Inflammatory macrophage treated with lipopolysaccharide for 1 hour (primary cell): Measurements from ENCODE around the gene TAP1.

Experiments used
- DNase-seq, 2 donors: peaks; one replicate each; pipeline ENCODE4 v3.0.0-alpha.2; 2020 to 2022

TAP1 gene

DNA sequence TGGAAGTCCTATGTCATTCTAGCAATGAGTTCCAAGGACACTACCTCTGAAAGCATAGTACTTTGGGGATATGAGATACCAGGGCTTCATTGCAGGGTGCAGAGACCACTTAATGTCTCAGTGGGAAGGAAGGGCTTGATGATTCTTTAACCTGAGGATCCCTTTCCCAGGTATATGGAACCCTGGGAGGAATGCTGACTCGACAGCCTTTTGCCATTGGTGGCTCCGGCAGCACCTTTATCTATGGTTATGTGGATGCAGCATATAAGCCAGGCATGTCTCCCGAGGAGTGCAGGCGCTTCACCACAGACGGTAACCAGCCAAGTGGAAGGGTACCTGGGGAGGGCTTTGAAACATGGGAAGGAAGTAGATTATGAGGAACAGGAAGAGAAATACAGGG, 4.7 kb upstream of the TAP1 start:
- DNase-seq = no peak

DNA sequence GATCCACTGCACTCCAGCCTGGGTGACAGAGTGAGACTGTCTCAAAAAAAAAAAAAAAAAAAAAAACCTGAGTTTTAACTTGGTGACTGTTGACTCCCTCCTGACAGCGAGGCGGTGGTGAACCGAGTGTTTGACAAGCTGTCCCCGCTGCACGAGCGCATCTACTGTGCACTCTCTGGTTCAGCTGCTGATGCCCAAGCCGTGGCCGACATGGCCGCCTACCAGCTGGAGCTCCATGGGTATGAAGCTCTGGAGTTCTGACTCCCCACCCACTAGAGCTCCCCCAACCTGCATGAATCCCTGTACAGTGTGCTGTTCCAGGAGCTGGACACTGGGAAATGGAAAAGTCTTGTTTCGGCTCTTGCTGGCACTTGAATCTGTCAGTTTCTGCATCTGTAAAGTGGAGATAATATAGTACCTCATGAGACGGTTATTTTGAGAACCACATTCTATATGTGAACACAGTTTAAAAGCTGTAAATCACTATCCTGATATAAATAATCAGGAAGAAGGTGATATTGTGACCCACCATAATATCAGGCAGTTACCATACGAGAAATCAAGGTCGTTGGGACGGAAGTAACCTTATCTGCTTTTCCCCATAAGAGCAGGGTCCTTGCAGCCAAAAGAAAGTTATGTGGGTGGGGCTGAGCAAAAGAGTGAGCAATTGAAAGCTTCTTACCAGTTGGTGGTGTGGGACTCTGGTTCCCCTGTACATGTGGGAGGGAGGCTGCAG, 3.8 kb upstream of the TAP1 start:
- no peak for DNase-seq

DNA sequence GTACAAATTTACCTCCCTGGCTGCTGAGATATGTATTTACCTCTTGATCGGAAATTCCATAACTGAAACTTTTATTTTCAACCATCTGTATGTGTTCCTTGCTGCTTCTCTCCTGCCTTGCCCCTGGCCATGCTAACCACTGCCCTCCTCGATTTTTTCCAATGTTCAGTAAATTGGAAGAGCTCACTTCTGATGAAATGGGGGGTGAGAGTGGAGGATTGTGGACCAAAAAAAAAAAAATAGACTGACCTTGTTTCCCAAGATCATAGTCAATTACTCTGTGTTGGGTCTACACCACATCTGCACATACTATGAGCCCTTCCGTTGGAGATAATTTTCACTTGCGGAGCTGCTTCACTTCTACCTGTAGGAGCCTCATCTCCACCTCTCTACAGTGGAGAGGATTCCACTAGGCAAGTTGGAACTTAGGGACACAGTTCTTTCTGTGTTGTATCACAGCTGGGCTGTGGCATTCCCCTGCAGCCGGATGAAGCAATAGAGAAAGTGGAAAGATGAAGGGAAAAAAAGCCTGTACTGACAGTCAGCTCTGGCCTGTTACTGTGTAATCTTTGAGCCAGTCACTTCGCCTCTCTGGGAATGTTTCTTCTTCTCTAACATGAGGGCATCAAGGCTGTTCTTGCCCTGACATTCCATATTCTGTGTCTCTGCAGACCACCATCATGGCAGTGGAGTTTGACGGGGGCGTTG, 2.1 kb upstream of the TAP1 start:
- DNase-seq = no peak

DNA sequence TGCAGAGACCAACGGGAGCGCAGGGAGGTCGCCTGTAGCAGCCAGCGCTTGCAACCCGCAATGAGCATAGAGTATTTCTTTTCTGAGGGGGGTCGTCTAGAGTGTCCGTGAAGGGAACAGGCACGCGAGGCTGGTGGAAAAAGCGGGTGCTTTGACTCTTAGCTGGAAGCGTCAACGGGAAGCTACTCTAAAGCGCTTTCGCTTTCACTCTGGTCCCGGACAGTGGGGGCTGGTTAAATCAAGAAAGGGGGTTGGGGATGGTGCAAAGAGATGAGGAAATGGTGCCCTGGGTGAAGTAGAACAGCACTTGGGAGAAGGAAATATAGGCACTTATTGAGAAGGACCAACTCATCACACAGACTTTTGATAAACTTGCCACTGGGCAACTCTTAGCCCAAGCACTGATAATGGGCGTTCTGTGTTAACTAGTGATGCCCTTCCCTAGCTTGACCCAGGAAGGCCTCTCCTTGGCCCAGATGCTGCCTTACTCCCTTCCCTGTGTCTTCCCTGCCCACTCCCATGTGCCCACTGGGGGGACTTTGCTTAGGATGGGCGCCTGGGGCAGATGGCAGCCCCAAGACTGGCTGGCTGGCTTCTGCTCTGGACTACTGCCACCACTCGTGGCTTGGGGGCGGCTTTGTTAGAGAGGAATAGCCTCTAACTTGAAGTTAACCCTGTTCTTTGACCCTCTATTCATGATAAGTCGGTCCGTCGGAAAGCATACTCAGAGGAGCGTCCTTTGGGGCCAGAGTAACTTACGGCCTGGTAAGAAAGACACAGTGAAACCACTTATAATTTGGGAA, 1.1 kb upstream of the TAP1 start:
- DNase-seq = peak; percentile 68 to 71

DNA sequence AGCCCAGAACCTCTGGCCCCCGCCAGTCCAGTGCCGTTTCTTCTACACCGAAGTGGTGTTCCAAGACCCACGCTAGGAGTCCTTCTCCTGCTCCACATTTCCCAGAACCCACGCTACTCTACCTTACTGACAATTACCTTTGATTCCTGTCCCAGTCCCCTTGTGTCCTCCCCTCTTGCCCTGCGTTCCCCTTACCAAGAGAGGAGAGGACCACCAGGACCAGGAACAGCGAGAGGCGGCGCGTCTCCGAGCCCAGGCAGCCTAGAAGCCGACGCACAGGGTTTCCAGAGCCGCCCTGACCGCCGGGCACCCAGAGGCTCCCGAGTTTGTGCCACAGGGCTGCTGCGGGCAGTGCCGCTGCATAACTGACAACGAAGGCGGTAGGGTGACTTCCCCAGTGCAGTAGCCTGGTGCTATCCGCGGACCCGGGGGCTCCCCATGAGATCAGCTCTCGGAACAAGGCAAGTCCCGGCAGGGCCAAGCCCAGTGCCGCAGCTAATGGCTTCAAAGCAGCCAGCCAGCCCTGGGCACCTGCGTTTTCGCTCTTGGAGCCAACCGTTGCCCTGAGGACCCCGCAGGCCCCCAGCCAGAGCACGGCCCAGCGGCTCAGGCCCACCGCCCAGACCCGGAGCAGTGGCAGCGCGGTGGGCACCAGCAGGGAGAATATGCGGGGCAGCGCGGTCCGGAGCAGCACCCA, 512 bp downstream of the TAP1 start:
- DNase-seq = peak; percentile 73 to 84

DNA sequence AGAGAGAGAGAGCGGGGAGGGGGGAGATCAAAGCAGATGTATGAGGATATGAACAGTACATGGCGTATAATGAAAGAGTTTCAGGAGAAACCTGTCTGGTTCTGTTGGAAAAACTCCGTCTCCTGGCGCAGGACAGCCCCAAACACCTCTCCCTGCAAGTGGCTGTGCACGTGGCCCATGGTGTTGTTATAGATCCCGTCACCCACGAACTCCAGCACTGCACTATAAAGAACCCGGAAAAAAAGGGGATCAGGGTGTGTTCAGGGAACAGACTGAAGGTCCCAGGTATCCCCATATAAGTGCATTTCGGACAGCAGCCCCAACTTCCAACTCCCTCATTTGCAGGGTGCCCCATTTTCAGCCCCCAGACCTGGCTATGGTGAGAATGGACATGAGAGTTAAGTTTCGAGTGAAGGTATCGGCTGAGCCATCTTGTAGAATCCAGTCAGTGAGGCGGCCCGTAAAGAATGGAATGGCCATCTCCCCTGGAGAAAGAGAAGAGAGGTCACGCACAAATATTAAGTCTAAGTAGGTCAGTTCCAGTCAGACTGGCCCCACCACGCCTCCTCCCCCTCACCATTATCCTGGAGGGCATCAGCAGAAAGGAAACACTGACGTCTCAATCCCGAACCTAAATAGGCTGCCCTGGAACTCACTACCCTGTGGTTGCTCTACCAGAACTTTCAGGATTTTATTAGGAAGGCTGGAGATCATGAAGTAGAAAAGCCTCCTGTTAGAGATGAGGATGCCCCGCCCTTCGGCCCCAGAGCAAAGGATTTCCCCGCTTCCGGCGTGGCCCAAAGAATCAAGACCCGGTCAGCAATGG, 1.3 kb downstream of the TAP1 start:
- DNase-seq = no peak

DNA sequence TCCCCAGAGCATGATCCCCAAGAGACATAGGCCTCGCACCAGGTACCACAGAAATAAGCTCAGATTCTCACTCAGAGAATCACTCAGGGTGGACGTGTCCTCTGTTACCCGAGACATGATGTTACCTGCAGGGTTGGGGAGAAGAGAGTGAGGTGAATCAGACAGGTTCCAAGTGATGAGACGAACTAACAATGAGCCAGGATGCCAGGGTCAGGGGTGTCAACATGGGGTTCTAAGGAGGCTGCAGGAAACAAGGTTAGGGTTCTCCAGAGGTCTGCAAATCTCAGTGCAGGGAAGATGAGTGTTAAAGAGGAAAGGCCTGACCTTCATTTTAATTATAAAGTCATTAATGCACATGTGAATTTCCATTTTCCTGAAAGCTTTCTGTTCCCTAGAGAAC, 2.5 kb downstream of the TAP1 start:
- DNase-seq = no peak

DNA sequence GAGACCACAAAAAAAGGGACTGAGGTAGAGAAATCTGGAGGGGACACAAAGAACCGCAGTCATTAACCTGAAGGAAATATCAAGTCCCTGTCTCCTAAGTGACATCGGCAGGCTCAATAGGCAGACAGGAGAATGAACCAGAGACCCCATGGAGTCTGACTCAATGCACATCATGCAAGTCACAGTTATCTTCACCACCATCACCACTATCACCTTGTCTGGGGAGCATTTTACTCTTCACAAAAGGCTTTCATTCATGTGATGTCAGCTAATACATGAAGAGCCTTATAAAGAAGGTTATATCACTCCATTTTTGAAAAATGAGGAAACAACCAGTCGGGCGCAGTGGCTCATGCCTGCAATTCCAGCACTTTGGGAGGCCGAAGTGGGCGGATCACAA, 4.4 kb downstream of the TAP1 start:
- DNase-seq = no peak

DNA sequence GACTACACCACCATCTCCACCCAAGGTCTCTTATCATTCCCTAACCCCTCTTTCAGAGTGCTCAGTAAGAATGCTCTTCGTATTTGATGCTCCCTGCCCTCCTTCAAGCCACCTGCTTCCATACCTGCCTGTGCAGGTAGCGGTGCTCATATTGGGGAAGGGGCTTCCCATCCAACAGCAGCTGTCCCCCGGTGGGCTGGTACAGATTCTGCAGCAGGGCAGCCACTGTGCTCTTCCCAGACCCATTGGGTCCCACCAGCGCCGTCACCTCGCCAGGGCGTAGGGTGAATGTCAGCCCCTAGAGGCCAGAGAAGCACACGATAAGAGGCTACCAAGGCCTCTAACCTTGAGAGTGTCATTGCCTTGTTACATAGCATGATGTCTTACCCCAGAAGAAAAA, 5.7 kb downstream of the TAP1 start:
- DNase-seq = no peak

DNA sequence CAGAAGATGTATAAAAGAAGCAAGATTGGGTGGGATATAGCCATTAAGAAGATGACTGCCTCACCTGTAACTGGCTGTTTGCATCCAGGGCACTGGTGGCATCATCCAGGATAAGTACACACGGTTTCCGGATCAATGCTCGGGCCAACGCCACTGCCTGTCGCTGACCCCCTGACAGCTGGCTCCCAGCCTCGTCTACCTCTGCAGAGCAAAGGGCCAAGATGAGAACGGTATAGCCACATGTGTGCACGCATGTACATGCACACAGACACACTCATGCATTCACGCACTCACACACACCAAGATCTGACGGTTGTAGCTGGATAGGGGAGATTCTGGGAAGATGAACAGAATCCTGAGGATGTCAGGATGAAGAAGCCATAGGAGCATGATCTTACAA, 6.5 kb downstream of the TAP1 start:
- no peak for DNase-seq

DNA sequence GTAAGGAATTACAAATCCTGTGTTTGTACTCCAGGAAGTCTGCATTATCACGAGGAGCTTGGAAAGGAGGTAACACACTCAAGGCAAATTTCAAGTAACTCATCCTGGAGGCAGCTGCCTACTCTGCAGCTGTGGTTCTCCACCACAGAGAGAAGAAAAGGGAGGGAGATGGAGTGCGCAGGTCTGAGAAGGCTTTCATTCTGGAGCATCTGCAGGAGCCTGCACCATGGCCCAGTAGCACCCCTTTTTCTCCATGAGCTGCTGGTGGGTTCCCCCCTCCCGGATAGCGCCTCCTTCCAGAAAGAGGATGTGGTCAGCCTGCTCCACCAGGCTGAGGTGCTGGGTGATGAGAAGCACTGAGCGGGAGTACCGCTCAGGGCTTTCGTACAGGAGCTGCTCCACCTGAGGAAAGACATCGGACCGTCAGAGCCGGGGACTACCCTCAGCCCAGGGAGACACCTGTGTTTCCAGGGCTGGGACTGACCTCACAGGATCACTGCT, 8.1 kb downstream of the TAP1 start:
- DNase-seq = peak in 1 of 2 donors; percentile 34

DNA sequence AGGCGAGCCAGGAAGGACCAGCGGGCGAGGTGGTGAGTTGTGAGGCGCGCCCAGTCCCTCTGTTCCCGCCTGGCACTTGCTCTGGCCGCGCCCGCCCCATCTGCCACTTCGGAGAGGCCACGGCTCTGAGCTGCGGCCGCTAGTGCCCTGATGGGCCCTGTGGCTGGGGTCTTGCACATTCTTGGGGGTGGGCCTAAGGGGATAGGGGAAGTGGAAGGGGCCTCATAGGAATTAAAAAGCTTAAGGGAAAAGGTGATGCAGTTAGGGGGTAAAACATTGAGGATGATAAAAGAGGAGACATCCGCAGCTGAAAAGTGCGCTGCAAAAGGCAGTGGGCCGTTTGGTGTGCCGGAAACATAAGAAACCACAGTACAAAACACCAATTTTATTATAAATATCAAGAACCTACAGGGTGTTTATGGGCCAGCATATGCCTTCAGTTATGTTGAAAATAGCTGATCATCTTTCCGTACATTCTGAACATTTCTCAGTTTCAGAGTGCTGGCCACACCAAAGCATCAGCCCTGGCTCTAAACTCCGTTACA, 8.6 kb downstream of the TAP1 start:
- DNase-seq = no peak

DNA sequence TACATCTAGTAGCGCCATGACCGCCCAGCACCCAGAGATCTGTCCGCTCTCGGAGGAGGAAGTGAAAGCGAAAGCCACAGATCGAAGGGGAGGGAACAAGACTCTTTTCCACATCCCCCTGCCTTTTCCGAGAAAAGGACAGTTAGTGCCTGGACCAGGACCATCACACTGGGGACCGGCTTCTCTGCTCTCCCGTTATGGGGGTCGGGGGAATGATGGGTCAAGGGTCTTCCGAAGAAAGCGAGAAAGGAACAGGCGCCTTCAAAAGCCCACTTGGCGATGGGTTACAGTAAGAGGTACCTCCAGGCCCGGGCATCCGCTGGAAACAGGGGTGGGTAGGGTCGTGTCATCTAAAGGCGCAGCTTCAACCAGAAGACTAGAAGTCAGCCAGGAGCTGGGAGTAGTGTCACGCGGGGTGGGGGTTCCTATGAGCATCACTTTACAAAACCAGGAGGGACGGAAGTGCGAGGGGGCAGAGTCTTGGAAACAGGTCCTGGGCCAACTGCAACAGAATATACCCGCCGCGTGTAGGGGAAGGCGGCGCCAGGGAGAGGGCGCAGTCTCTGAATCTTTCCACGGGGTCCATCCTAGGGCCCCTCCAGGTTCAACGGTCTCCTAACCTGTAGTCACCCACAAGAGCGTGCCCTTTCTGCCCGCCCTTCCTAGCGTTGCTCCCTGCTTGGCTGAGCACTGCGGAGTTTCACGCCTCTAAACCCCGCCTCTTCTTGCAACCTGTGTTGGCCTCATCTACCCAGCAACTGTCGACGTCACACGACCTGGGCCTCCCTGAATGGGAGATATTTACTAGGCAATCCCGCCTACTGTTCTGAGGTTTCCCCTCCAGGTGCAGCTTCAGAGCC, 9.3 kb downstream of the TAP1 start, which contains the start of gene PSMB8:
PSMB8 (minus strand) TSS at position 69 of the 860 bp plus-strand sequence; CDS start at position 18, 51 bp downstream.
- DNase-seq = peak; percentile 92 to 99

DNA sequence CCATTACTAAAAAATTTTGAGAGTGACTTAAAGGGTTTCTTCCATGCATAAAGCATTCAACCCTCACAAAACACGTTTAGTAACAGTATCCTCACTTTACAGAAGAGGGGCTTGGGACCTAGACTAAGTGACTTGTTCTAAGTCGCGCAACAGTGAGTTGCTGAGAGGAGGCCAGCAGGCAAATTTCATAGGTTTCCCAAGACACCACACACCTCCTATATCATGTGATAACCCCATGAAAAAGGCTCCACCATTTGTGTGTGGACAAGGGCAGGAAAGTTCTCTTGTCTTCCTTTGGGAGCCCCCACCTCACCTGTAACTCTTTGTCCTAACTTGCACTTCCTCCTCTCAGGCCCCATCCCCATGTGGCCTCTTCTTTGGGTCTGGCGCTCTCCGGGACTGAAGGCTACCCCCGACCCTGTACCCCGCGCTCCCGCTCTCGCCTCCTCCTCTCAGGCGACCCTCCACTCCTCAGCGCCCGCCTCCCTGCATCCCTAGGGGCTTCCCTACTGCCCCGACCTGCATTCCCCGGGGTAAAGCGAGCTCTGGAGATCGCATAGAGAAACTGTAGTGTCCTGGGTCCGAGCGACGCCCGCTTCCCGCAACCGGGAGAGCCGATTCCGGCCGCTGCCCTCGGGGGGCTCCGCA, 10.0 kb downstream of the TAP1 start:
- DNase-seq = no peak

DNA sequence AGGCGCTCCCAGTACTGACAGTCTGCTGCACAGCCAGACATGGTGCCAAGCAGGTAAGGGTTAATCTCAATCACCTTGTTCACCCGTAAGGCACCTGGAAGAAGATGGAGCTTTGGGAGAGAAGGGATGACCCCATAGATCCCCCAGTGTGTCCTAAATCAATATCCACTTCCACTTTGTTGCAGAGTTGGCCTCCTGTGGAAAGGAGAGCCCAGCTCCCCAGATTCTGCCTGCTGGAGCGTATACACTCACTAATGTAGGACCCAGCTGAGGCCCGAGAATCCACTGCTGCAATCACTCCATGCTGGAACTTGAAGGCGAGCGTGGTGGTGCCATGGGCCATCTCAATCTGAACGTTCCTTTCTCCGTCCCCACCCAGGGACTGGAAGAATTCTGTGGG, 10.8 kb downstream of the TAP1 start:
- no peak for DNase-seq

DNA sequence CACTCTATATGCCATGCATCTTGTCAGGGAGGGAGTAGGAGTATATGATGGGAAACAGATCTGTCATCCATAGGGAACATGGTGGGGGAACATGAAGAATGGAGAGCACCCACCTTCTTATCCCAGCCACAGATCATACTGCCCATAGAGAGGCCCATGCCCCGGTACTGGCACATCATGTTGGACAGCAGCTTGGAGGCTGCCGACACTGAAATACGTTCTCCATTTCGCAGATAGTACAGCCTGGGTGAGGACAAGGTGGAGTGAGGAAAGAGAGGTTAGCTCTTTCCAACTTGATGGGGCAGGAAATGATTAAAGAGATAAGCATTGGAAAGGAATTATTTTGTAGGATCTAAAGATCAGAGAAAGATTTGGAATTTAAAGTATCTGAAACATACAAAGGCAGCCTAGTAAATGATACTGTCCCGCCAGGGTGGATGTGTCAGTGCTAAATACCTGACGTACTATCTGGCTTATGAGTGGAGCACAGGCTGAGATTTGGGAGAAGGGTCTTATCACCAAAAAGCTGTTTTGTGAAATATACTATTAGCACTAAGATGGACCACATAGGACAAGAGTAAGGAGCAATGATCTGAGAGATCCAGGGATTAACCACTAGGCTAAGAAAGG, 11.4 kb downstream of the TAP1 start:
- DNase-seq = no peak

DNA sequence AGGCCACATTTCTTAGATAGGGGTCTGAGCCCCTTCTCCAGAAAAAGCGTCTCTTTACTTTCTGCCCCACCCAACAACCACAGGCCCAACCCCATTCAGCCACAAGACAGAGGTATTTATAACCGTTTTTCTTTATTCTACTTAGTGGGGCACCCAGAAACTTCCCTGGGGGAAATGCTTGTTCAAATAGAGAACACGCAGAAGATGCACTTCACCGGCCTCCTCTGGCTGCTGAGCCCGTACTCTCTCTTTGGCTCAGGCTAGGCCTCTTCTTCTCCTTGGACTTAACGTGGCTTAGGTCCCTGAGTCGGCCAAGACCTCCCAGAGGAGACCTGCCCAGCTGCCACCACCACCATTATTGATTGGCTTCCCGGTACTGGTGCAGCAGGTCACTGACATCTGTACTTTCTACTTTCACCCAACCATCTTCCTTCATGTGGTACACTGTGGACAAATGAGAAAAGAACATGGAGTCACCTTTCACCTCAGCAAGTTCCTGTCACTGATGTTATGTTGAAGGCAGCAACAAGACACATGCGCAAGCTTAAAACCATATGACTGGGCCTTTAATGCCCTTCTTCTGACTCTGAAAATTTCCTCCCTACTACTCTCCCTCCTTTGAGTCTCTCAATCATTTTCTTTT, 12.8 kb downstream of the TAP1 start:
- no peak for DNase-seq

DNA sequence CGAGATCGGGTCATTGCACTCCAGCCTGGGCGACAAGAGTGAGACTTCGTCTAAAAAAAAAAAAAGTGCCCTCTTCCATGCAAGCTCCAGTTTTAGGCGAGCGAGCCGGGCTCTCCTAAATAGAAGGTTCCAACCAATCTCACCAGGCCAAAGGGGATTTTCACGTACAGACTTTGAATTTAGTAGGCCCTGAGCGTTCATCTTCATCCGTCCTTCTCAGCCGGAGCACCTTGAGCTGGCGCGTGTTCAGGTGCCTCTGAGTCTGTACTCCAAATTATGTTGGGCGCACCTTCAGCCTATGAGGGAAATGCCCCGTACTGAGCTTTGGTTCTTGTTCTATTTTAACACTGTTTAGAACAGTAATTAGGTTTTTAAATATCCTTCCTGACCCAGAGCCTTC, 14.1 kb downstream of the TAP1 start:
- DNase-seq = no peak
